IPS-20b (cell line): Measurements from ENCODE around the gene HOXA5.

Experiments used
- H3K27ac ChIP-seq: one replicate; pipeline ENCODE4 v1.5.1; 2013; ENCODE audit warnings: low read length
- H3K27me3 ChIP-seq: 2 replicates; pipeline ENCODE4 v1.6.1; 2013; ENCODE audit warnings: mild to moderate bottlenecking, low read length, inconsistent platforms; ENCODE audit not compliant: insufficient read depth
- H3K36me3 ChIP-seq: 2 replicates; pipeline ENCODE4 v1.6.1; 2013; ENCODE audit warnings: low read depth, mild to moderate bottlenecking, inconsistent platforms, low read length, moderate library complexity; ENCODE audit not compliant: insufficient read depth
- H3K4me1 ChIP-seq: 2 replicates; pipeline ENCODE4 v1.6.1; 2013; ENCODE audit warnings: mild to moderate bottlenecking, control low read depth, inconsistent platforms, low read length, moderate library complexity; ENCODE audit not compliant: insufficient read depth
- H3K4me3 ChIP-seq: 2 replicates; pipeline ENCODE4 v1.5.1; 2013; ENCODE audit warnings: mild to moderate bottlenecking, low read length, inconsistent platforms
- H3K9ac ChIP-seq: 2 replicates; pipeline ENCODE4 v1.6.1; 2013; ENCODE audit warnings: low read depth, mild to moderate bottlenecking, inconsistent platforms, low read length, moderate library complexity
- H3K9me3 ChIP-seq: 2 replicates; pipeline ENCODE4 v1.6.1; 2013; ENCODE audit warnings: mild to moderate bottlenecking, low read depth, low read length, inconsistent platforms; ENCODE audit not compliant: insufficient read depth

The HOXA5 gene

DNA sequence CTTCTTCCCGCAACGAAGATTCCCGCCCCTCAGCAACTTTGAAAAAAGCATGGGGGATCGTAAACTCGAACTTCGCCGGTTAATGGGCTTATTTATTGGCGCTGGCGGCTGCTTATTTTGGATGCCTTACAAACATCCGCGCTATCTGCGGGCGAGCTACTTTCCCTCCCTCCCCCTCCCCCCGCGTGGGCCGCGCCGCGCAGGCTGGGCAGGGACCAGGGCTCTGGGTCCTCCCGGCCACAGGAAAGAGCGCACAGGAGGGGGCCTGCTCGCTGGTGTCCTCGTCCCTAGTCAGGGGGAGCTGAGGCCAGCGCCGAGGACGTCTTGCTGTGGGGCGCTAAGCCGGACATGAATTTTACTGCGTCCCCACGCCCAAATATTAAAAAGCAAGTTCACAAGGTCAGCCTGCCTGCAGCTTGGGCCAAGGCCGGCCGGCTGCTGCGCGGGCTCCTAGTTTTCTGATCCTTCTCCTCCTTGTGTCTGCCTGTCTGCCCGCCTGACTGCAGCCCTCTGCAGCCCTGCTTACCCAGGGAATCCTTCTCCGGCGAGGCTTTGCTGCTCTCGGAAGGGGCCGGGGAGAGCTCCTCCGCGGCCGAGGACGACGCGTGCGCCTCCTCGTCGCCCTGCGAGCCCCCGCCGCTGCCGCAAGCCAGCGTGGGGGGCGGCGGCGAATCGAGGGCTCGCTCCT lies 29.5 kb upstream of the HOXA5 start:
- no peak overlapping the region for H3K9ac ChIP-seq
- no peaks in the 10 kb centered on the region for H3K36me3 ChIP-seq
- no peak overlapping the region for H3K27ac ChIP-seq
- no peak overlapping the region for H3K4me3 ChIP-seq
- peaks cover 100% of the 10 kb centered on the region for H3K27me3 ChIP-seq
- no peaks in the 10 kb centered on the region for H3K4me1 ChIP-seq
- H3K9me3 ChIP-seq = peaks cover 18% of the 10 kb centered on the region

DNA sequence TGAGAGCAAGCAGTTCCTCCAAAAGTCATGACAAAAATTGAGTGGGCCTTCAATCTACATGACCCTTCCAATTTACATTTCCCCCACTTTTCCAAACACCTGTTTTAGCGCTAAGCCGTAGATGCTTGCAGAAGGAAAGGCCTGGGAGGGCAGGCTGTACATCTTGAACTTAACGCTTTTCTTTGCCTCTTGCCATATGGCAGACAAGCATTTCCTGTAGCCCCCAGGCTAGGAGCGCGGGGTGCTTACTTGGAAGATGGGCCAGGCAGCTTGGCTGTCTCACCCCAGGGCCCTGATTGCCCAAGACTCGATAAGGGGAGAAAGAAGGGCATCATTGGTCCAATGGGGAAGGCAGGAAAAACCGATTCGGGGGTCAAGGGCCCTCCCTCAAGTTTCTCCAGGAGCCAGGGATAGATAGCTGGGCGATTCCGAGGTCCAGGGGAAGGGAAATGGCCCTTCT lies 28.9 kb upstream of the HOXA5 start:
- Histone ChIP-seq H3K27me3 (peaks cover 100% of the 10 kb centered on the region), H3K4me1 (no peaks in the 10 kb centered on the region), H3K9ac (no peak overlapping the region), H3K36me3 (no peaks in the 10 kb centered on the region), H3K9me3 (peaks cover 22% of the 10 kb centered on the region), H3K27ac (no peak overlapping the region), H3K4me3 (no peak overlapping the region)

DNA sequence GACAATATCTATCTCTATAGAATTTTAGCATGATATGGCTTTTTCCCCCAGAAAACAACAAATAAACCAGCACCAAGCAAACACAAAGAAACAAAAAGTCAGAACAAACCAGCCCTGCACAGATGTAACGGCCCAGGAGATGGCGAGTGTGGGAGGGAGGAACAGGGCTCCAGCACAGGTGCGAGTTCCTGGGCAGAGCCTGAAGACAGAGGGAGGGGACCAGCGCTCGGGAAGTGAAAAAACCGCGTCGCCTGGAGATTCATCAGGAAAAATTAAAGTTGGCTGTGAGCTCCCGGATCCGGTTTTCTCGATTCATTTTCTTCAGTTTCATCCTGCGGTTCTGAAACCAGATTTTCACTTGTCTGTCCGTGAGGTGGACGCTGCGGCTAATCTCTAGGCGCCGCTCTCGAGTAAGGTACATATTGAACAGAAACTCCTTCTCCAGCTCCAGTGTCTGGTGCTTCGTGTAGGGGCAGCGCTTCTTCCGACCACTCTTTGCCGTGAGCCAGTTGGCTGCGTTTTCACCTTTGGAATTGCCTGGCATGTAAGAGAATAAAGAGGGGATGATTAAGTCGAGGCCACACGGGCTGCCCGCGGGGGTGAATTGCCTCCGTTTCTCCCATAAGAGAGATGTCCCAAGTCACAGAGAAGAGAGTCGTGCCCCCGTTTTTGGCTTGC lies 28.3 kb upstream of the HOXA5 start:
- H3K27ac ChIP-seq = no peak overlapping the region
- no peaks in the 10 kb centered on the region for H3K36me3 ChIP-seq
- peaks cover 100% of the 10 kb centered on the region for H3K27me3 ChIP-seq
- H3K9ac ChIP-seq = no peak overlapping the region
- peaks cover 23% of the 10 kb centered on the region for H3K9me3 ChIP-seq
- H3K4me1 ChIP-seq = no peaks in the 10 kb centered on the region
- no peak overlapping the region for H3K4me3 ChIP-seq

DNA sequence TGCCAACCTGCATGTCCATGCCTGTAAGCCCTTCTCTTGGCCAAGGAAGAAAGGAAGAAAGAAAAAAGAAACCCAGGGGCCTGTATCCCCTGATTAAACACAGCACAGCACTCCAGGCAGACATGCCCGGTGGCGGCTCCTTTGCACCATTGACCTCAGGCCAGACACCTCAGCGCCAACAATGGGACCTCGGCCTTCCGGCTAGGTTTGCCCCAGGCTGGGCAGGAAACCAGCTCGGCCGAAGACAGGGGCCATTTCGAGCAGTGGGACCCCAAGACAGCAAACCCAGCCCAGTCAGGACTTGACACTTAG lies 27.8 kb upstream of the HOXA5 start:
- Histone ChIP-seq H3K9me3 (peaks cover 28% of the 10 kb centered on the region), H3K27ac (no peak overlapping the region), H3K4me1 (no peaks in the 10 kb centered on the region), H3K27me3 (peaks cover 100% of the 10 kb centered on the region), H3K9ac (no peak overlapping the region), H3K4me3 (no peak overlapping the region), H3K36me3 (no peaks in the 10 kb centered on the region)

DNA sequence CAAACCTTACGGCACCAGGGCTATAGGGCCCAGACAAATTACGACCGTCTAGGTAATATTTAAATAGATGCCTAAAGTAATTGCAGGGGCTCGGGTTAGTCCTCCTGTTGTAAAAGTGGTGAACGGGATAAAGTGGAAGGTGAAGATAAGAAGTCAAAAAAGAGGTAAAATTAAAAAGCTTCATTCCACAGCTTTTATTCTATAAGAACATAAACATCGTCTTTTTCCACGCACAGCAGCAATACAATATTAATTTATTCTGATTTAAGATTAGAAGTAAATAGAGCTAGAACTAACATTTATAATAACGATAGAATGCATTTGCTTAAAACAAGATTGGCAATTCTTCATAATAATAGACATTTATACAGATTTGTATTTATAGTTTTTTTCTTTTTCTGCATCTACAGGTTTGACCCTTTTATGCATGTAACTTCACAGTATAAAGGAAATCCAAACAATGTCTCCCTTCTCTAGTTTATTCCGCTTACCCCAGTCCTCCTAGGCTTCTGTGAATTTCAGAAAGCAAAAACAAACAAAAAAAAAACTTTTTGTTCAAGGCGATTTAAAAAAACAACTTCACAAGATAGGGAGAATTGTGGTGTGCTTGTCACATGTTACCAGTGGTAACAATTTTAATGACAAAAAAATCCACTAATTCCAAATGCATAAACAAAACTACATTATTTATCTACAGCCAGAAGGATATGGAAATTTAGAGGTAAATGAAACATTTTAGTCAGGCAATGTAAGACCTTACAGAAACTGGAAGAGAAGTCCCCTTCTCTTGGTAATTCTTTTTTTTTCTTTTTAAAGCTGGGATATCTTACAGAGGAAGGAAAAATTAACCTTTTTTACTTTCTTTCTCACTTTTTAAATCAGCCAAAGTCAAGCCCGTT lies 27.2 kb upstream of the HOXA5 start:
- peaks cover 28% of the 10 kb centered on the region for H3K9me3 ChIP-seq
- H3K27me3 ChIP-seq = peaks cover 100% of the 10 kb centered on the region
- no peak overlapping the region for H3K9ac ChIP-seq
- H3K27ac ChIP-seq = no peak overlapping the region
- H3K4me1 ChIP-seq = no peaks in the 10 kb centered on the region
- H3K4me3 ChIP-seq = no peak overlapping the region
- no peaks in the 10 kb centered on the region for H3K36me3 ChIP-seq

DNA sequence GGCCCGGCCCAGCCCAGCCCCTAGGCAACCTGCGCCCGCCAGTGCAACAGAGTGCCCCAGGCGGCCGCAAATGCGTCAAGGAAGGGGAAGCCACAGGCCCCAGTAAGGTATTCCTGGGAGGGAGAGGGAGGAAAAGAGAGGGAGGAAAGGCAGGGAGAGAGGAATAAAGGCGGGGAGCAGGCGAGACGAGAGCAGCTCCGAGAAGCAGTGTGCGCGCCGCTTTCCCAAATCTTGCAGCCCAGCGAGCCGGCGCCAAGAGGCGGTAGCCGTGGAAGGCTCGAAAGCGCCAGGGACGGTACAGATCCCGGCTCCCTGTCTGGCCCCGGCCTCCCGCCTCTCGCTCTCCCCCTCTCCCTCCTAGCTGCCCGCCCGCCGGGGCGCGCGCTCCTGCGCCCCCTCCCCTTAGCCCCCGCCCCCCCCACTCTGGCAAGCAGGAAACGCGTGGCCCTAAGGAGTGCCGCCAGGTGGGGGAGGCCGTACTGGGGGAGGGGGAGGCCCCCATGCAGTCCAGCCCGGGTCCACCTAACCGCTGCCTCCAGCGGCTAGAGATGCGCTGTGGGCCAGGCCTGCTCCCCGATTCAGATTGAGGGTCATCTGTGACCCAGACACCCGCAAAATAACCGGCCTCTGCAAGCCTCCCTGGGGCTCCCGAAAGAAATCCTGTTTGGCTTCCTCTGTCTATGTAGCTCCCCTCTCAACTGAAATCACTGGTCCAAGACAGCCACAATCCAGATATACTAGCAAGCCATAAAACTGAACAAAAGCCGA lies 26.4 kb upstream of the HOXA5 start:
- H3K4me1 ChIP-seq = no peaks in the 10 kb centered on the region
- H3K9ac ChIP-seq = no peak overlapping the region
- peaks cover 27% of the 10 kb centered on the region; the same call in 1 of the 2 replicates for H3K9me3 ChIP-seq
- no peak overlapping the region for H3K27ac ChIP-seq
- peaks cover 100% of the 10 kb centered on the region for H3K27me3 ChIP-seq
- no peak overlapping the region for H3K4me3 ChIP-seq
- H3K36me3 ChIP-seq = no peaks in the 10 kb centered on the region

DNA sequence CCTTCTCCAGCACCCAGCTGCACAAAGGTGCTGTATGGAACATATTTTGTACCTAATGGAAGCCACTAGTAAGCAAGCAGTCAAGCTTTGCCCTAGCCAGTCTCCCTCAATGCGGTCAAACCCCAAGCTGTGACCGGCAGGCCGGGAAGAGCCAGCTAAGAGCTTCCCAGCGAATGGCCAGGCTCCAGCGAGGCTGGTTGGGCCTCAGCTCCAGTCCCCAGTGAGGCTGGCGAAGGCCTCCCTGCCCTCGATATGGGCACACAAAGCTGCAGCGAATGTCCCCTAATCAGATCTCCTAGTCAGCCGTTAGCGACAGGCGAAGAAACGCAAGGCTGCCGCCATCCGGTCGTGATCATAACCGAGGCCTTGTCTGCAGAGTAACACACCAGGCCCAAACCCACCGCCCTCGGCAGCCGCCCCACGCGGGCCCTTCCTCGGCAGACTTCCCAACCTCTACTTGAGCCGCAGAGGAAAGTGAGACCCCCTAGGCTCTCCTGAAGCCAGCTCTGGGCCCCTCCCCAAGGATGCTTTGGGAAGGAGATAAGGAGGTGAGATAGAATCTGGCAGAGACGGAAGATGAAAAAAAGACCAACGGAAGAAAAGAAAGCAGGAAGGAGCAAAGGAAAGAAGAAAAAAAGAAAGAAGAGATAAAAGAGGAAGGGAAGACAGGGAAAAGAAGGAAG lies 24.9 kb upstream of the HOXA5 start:
- Histone ChIP-seq H3K36me3 (no peaks in the 10 kb centered on the region), H3K9me3 (peaks cover 34% of the 10 kb centered on the region; the same call in 1 of the 2 replicates), H3K4me3 (no peak overlapping the region), H3K27me3 (peaks cover 100% of the 10 kb centered on the region), H3K27ac (no peak overlapping the region), H3K4me1 (no peaks in the 10 kb centered on the region), H3K9ac (no peak overlapping the region)

DNA sequence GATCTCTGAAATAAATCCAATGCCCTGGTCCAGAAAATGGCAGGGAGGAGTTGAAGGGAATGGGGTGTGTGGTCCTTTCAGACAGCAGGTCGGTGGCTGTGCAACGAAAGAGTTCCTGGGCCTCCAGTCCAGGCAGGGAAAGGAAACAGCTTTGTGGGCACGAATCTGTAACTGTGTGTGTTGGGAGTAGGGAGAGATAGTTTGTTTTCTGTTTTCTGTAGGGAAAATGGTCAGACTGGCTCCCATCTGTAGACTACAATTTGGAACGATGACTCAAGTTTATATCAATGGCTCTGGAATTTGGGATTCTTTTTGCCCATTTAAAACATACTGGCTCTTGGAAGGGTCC lies 24.4 kb upstream of the HOXA5 start:
- H3K9ac ChIP-seq = no peak overlapping the region
- no peaks in the 10 kb centered on the region for H3K4me1 ChIP-seq
- H3K36me3 ChIP-seq = no peaks in the 10 kb centered on the region
- peaks cover 34% of the 10 kb centered on the region; the same call in 1 of the 2 replicates for H3K9me3 ChIP-seq
- H3K4me3 ChIP-seq = no peak overlapping the region
- H3K27me3 ChIP-seq = peaks cover 100% of the 10 kb centered on the region
- no peak overlapping the region for H3K27ac ChIP-seq

DNA sequence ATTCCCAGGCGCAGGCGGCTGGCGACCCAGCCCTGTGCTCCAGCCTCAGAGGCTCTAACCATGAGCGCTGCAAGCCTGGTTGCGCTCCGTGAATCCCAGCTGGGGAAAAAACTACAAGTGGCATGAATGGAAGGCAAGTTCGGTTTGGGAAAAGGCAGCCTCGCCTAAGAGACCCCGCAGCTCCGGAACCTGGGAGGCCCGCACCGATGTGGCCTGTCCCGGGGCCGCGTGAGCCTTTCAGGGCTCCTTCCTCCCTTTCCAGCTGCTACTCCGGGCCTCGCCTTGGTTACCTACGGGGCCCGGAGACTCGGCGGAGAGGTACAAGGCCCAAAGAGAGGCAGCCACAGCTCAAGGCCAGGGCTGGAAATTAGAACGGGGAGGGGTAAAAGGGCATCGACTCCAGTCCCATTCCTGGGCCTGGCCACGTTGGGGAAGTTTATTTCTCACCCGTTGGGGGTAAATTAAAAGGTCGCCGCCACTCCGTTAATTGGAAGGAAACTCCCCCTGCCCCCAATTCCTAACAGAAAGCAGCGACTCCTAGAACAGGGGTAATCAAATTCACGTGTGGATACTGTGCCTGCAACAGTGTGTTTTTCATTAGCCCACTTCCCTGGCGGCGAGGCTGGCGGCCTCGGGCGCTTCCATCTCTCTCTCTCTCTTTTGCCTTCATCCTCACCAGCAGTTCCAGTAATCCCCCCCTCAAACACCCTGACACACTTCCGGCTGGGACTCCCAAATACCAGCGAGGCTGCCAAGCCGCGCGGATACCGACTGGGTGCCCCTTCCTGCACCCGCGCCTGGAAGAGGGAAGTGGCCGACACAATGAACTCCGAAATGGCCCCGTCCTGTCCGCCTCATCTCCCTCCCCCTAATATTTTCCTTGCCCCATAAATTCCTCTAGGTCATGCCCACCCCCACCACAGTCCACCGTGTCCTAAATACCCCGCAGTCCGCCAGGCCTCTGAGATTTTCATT lies 23.3 kb upstream of the HOXA5 start:
- Histone ChIP-seq H3K9me3 (peaks cover 28% of the 10 kb centered on the region; the same call in 1 of the 2 replicates), H3K4me1 (no peaks in the 10 kb centered on the region), H3K36me3 (no peaks in the 10 kb centered on the region), H3K9ac (no peak overlapping the region), H3K27me3 (peaks cover 100% of the 10 kb centered on the region), H3K27ac (no peak overlapping the region), H3K4me3 (no peak overlapping the region)

DNA sequence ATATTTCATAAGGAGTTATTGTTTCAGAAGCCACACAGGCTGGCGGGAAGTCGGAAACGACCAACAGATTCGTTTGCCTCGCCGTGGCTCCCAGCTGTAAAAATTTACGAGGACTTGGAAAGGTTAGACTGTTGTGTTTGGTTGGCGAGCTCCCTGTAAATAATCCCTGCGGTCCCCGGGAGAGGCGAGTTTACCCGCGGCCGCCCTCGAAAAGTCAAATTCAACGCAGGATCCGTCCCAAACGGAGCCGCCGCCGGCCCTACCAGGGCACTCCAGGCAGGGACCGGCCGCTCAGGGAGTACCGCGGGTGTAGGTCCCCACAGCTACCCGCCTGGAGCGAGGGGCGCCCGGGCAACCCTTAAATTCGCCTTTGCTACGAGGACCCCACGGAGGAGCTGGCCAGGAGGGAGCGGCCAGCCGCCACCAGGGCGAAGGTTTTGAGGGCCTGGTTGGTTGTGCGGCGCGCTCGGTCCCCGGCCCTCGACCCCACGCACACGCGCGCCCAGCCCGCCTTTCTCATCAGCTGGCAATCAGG lies 22.6 kb upstream of the HOXA5 start:
- Histone ChIP-seq H3K4me3 (no peak overlapping the region), H3K36me3 (no peaks in the 10 kb centered on the region), H3K4me1 (no peaks in the 10 kb centered on the region), H3K27me3 (peaks cover 100% of the 10 kb centered on the region), H3K9me3 (peaks cover 28% of the 10 kb centered on the region; the same call in 1 of the 2 replicates), H3K9ac (no peak overlapping the region), H3K27ac (no peak overlapping the region)
